Stimulated activated CD8-positive, alpha-beta memory T cell treated with anti-CD3 and anti-CD28 coated beads, Interleukin-12 subunit alpha, Interleukin-12 subunit beta, amount 100 ng/mL, for 24 hours (primary cell): ENCODE results near the gene HMGN5.

Experiments
- DNase-seq: peaks from one replicate; pipeline ENCODE4 v3.0.0-alpha.2; 2020; ENCODE audit errors: extremely low read depth

Gene HMGN5

GRCh38 chrX:81120258-81120935, 81.3 kb downstream of the HMGN5 start:
- DNase-seq = no peak

- DNase-seq = no peak
These were observed 87.0 kb downstream of the HMGN5 start for GRCh38 chrX:81114757-81115156.

- DNase-seq = no peak
These were observed 91.4 kb downstream of the HMGN5 start for GRCh38 chrX:81110286-81110685.

DNA sequence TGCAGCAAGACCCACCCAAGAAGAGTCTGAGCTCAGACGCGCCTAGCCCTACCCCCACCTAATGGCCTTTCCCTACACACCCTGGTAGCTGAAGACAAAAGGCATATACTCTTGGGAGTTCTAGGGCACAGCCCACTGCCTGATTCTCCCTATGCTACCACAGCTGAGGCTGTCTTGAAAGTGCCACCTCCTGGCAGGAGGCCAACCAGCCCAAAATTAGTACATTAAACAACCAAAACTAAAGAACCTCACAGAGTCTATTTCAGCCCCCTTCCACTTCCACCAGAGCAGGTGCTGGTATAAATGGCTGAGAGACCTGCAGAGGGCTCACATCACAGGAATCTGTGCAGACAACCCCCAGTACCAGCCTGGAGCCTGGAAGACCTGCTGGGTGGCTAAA, 119.1 kb downstream of the HMGN5 start:
- no peak for DNase-seq
